K562 (cell line): ENCODE measurements around the gene SEPTIN12. TPM values are rescaled to one million over a fixed set of nuclear protein-coding genes. Genes with fewer than 3 reads are reported as not detected.

Experiments used
- EGR1 ChIP-seq: fragments of 450-650 bp; conservative IDR thresholded peaks from 2 replicates; pipeline ENCODE4 v1.6.1; 2017; ENCODE audit warnings: mild to moderate bottlenecking
- FIP1L1 ChIP-seq: fragments of 200-400 bp; formaldehyde crosslinking; IDR thresholded peaks from 2 replicates; pipeline ENCODE4 v1.6.1; 2018; ENCODE audit warnings: mild to moderate bottlenecking, low read depth, low read length; ENCODE audit not compliant: poor library complexity, severe bottlenecking
- GTF2F1 ChIP-seq: IDR thresholded peaks from 2 replicates; pipeline ENCODE4 v1.6.1; 2011; ENCODE audit warnings: low read depth, low read length, improper control_type of control experiment
- HBP1 ChIP-seq: fragments of 450-650 bp; formaldehyde crosslinking; IDR thresholded peaks from 2 replicates; pipeline ENCODE4 v1.4.0; 2022; ENCODE audit warnings: missing genetic modification characterization
- HINFP ChIP-seq: fragments of 450-650 bp; conservative IDR thresholded peaks from 2 replicates; pipeline ENCODE4 v1.6.1; 2016; ENCODE audit warnings: missing genetic modification characterization, low read depth, mild to moderate bottlenecking, control low read depth, missing compliant biosample characterization
- MLLT1 ChIP-seq, 2 experiments: fragments of 450-650 bp; IDR thresholded peaks; 2 replicates each; pipeline ENCODE4 v1.6.1; 2016
- MYC ChIP-seq, 2 experiments: fragments of 250-450 bp in 1 of 2; sonication (Bioruptor Pico) in 1 of 2; IDR thresholded peaks; 2 replicates each; pipeline versions ENCODE4 v1.5.1 to v1.6.1; 2012 to 2021; ENCODE audit warnings: low read depth in 2 of 2, borderline replicate concordance in 1 of 2, improper control_type of control experiment in 1 of 2, low read length in 1 of 2, mild to moderate bottlenecking in 1 of 2, moderate library complexity in 1 of 2
- NFE2L1 ChIP-seq: fragments of 450-650 bp; IDR thresholded peaks from 2 replicates; pipeline ENCODE4 v1.6.1; 2016; ENCODE audit warnings: missing genetic modification characterization, low read depth, mild to moderate bottlenecking, missing compliant biosample characterization, moderate library complexity, borderline replicate concordance
- POLR2H ChIP-seq: IDR thresholded peaks from 2 replicates; pipeline ENCODE4 v1.6.1; 2016; ENCODE audit warnings: missing genetic modification characterization, low read depth, mild to moderate bottlenecking, control low read depth, missing compliant biosample characterization, moderate library complexity
- PRPF4 ChIP-seq: fragments of 200-400 bp; formaldehyde crosslinking; IDR thresholded peaks from one replicate; pipeline ENCODE4 v1.6.1; 2017; ENCODE audit warnings: low read length, low read depth, mild to moderate bottlenecking; ENCODE audit not compliant: insufficient read depth, poor library complexity, severe bottlenecking
- RBBP5 ChIP-seq: fragments of 200-600 bp; sonication (generic); IDR thresholded peaks from 2 replicates; pipeline ENCODE4 v1.6.1; 2012; ENCODE audit warnings: borderline replicate concordance, mild to moderate bottlenecking, low read length, control low read depth, inconsistent platforms; ENCODE audit not compliant: insufficient read depth, poor library complexity, severe bottlenecking
- RBM22 ChIP-seq: fragments of 200-400 bp; formaldehyde crosslinking; IDR thresholded peaks from 2 replicates; pipeline ENCODE4 v1.6.1; 2018; ENCODE audit warnings: low read length, low read depth; ENCODE audit not compliant: poor library complexity, severe bottlenecking
- SMAD1 ChIP-seq: fragments of 150-350 bp; IDR thresholded peaks from 2 replicates; pipeline ENCODE4 v1.6.1; 2014; ENCODE audit warnings: low read length, low read depth; ENCODE audit not compliant: partially characterized antibody
- TAF15 ChIP-seq: fragments of 200-400 bp; formaldehyde crosslinking; IDR thresholded peaks from 2 replicates; pipeline ENCODE4 v1.6.1; 2017; ENCODE audit warnings: mild to moderate bottlenecking, low read depth, low read length, moderate library complexity
- YY1 ChIP-seq, 3 experiments: IDR thresholded peaks; 2 replicates each; pipeline ENCODE4 v1.6.1; 2011; ENCODE audit warnings: low read length in 2 of 3, mild to moderate bottlenecking in 2 of 3, moderate library complexity in 2 of 3, borderline replicate concordance in 1 of 3, control low read depth in 1 of 3, low read depth in 1 of 3; ENCODE audit not compliant: insufficient read depth in 3 of 3, insufficient replicate concordance in 2 of 3, control insufficient read depth in 1 of 3, insufficient read length in 1 of 3; ENCODE audit errors: extremely low read depth in 1 of 3
- ZFP30 ChIP-seq: fragments of 250-450 bp; sonication (Bioruptor Pico); IDR thresholded peaks from 2 replicates; pipeline ENCODE4 v1.8.0; 2022; ENCODE audit warnings: moderate library complexity, mild to moderate bottlenecking, inconsistent platforms, borderline replicate concordance
- ZNF212 ChIP-seq: fragments of 450-650 bp; formaldehyde crosslinking; IDR thresholded peaks from 2 replicates; pipeline ENCODE4 v1.4.0; 2020; ENCODE audit warnings: mild to moderate bottlenecking
- ZNF263 ChIP-seq: sonication (generic); formaldehyde crosslinking; IDR thresholded peaks from 2 replicates; pipeline ENCODE4 v1.8.0; 2022; ENCODE audit warnings: mild to moderate bottlenecking, missing genetic modification reagents, borderline replicate concordance
- polyA plus RNA-seq, 8 experiments: library from polyadenylated mRNA; depleted of rRNA in 4 of 8; stranded (reverse) in 5 of 8; unstranded in 3 of 8; fragments of >200 nt; fragmentation: Nextera tagmentation in 2 of 8; fragmentation: Illumina TruSeq in 1 of 8; extraction: Ambion mirVana in 2 of 8; extraction: Trizol in 1 of 8; gene quantifications; 2 replicates each; pipeline versions ENCODE4 v1.2.1 to v1.2.3, GENCODE V29; 2011 to 2014; ENCODE audit warnings: inconsistent platforms in 1 of 8, missing spikeins in 1 of 8
- total RNA-seq, 7 experiments: library from RNA; depleted of rRNA in 6 of 7; stranded (reverse); fragments of >200 nt in 6 of 7; fragmentation: Illumina TruSeq in 2 of 7; extraction: Trizol in 2 of 7; gene quantifications; 2 replicates each; pipeline versions ENCODE4 v1.2.1 to v1.2.3, GENCODE V29; 2011 to 2021; ENCODE audit warnings: low replicate concordance in 1 of 7

SEPTIN12 gene
- total and polyA plus RNA-seq, 9 of the 15 experiments (the other 6 are each of a cell fraction or from before 2014, with no cell fraction given): not detected

GRCh38 chr16:4802659-4803287 lies 14.6 kb upstream of the SEPTIN12 start (continued):
- TF ChIP-seq HBP1 (CRISPR knock-in tag): no peak; the same call in 1 of the 2 replicates
- TF ChIP-seq MLLT1 (IDR thresholded peaks at IDR 0.05): no peak
- TF ChIP-seq HINFP (tag): peak; percentile 74; the same call in 1 of the 2 replicates
- TF ChIP-seq MYC (IDR thresholded peaks at IDR 0.05; ENCODE audit: low read depth, low read length): 0 out of 2 replicates have a peak, but pooled peaks have one; percentile 2
- no peak for TF ChIP-seq MYC (CRISPR knock-in tag; IDR thresholded peaks at IDR 0.05; ENCODE audit: borderline replicate concordance, low read depth)
- no peak for TF ChIP-seq PRPF4
- TF ChIP-seq ZNF263: peak; percentile 4; the same call in 1 of the 2 replicates
- peak; percentile 56 for TF ChIP-seq RBM22
- TF ChIP-seq ZFP30 (CRISPR knock-in tag): no peak
- TF ChIP-seq FIP1L1: peak; percentile 83
- peak in 1 of 3 experiments; percentile 8 for TF ChIP-seq YY1 (IDR thresholded peaks at IDR 0.05; ENCODE audit: borderline replicate concordance in 1 of 3, control insufficient read depth in 1 of 3, extremely low read depth in 1 of 3, insufficient read depth in 3 of 3, insufficient read length in 1 of 3, insufficient replicate concordance in 2 of 3, low read depth in 1 of 3, low read length in 2 of 3)
- TF ChIP-seq SMAD1: no peak
- TF ChIP-seq ZNF212 (CRISPR knock-in tag): no peak
- TF ChIP-seq NFE2L1 (tag): no peak
- no peak for TF ChIP-seq TAF15
- peak; percentile 75 for TF ChIP-seq RBBP5
- peak; percentile 58 for TF ChIP-seq POLR2H (tag)
- peak; percentile 84 for TF ChIP-seq EGR1
- TF ChIP-seq GTF2F1: no peak
